ENCODE measurements around the gene SBF1.
"Not testable (repeated sequence)": the region's sequence is repeated elsewhere in the genome, so short reads cannot be mapped to it uniquely, and the experiment has no call there.

The SBF1 gene, protein sequence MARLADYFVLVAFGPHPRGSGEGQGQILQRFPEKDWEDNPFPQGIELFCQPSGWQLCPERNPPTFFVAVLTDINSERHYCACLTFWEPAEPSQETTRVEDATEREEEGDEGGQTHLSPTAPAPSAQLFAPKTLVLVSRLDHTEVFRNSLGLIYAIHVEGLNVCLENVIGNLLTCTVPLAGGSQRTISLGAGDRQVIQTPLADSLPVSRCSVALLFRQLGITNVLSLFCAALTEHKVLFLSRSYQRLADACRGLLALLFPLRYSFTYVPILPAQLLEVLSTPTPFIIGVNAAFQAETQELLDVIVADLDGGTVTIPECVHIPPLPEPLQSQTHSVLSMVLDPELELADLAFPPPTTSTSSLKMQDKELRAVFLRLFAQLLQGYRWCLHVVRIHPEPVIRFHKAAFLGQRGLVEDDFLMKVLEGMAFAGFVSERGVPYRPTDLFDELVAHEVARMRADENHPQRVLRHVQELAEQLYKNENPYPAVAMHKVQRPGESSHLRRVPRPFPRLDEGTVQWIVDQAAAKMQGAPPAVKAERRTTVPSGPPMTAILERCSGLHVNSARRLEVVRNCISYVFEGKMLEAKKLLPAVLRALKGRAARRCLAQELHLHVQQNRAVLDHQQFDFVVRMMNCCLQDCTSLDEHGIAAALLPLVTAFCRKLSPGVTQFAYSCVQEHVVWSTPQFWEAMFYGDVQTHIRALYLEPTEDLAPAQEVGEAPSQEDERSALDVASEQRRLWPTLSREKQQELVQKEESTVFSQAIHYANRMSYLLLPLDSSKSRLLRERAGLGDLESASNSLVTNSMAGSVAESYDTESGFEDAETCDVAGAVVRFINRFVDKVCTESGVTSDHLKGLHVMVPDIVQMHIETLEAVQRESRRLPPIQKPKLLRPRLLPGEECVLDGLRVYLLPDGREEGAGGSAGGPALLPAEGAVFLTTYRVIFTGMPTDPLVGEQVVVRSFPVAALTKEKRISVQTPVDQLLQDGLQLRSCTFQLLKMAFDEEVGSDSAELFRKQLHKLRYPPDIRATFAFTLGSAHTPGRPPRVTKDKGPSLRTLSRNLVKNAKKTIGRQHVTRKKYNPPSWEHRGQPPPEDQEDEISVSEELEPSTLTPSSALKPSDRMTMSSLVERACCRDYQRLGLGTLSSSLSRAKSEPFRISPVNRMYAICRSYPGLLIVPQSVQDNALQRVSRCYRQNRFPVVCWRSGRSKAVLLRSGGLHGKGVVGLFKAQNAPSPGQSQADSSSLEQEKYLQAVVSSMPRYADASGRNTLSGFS (N-terminal part only)

DNA sequence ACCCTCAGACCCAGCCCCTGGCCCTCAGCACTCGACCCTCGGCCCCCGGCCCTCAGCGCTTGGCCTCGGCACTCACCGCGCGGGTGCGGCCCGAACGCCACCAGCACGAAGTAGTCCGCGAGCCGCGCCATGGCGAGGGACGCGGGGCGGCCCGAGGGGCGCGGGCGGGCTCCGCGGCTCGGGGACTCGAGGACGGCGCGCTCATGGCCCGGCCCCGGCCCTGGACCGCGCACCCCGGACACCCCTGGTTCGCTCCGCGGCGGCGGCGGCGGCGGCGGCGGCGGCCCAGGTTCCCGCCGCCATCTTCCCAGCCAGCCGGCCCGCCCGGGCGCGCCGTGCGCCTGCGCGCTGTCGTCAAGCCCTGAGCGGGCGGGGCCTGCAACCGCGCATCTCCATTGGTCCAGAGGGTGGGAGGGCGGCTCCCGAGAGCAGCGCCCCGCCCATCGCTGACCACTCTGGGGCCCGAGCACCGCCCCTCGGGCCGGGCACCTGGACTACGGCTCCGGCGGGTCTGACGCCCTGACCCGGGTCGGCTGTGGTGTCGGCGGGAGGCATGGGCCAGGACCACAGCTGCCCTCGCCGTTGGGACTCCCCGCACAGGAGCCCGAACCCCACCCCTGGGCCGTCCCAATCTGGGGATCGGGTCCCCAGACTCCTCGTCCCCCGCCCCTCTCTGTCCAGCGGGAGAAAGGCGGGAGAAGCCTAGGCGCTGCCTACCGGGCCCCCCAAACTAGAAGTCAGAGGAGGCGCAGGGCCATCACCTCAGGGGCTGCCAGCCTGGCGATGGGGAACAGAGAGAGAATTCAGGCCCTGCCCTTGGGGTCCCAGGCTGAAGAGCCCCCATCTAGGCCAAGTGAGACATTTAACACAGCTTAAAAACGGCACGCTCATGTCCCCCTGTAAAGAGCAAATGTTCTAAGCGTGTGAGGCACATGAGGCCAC lies at the start of gene SBF1:
Gene SBF1, minus strand, starts transcription at position 326 of the 942 bp plus-strand sequence. Its CDS starts 195 bp downstream, at position 131.
- DNase-seq: peak; percentile 94

DNA sequence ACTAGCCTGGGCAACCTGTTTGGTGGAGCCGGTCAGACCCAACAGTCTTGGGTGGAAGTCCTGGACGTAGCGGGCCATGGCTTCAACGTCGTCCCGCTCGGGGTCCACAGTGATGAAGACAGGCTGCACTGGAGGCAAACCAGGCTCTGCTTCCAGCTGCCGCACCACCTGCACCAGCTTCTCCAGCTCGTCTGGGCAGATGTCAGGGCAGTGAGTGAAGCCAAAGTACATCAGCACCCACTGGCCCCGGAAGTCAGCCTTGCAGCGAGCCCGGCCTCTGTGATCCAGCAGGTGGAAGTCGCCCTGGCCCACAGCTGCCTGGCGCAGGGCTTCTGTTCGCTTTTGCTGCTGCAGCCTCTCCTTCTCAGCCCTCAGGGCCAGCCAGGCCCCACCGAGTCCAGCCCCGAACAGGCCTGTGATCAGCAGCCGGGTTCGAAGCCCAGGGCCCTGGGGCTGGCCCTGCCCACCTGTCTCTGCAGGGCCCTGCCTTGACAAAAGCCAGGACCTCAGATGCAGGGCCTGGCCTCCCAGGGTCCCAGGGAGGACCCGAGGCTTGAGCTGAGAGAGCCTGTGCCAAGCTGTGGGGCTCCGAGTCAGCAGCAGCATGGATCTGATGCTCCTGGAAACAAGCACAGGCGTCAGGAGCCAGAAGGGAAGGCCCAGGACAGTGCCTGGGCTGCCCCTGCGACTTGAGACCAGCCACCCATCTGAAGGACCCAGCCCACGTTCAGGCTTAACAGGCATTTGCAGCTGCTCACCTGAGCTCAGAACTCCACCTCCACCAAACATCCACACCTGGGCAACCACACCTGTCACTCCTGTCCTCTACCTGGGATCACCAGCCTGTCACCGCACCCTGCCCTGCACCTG lies 49.2 kb upstream of the SBF1 start:
- no peak for DNase-seq

DNA sequence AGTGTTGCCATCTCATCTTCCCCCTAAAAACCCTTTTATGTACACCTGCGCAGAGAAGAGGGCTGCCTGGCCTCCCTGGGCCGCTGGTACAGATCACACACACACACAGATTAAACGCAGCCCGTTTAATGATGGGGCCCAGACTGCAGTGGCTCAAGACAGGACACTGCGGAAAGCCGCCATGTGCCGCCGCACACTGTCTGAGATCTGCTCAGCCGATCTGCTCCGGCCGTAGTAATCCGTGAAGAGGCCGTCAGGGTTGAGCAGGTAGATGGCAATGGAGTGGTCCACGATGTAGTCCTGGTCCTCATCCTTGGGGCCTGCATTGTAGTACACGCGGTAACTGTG lies 48.6 kb upstream of the SBF1 start:
- DNase-seq: no peak

DNA sequence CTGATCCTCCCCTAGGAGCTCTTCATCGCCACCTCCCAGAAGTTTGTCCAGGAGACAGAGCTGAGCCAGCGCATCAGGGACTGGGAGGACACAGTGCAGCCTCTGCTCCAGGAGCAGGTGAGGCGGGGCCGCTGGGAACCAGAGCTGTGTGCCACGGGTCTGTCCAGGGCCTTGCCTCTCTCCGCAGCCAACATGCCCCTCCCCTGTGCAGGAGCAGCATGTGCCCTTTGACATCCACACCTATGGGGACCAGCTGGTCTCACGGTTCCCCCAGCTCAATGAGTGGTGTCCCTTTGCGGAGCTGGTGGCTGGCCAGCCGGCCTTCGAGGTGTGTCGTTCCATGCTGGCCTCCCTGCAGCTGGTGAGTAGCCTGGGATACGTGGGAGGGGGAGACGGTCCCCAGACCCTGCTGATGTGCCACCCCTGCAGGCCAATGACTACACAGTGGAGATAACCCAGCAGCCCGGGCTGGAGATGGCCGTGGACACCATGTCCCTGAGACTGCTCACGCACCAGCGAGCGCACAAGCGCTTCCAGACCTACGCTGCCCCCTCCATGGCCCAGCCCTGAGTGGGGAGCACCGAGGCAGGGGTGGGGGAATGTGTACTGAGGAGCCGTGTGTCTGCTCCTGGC lies 48.1 kb upstream of the SBF1 start:
- DNase-seq: no peak

DNA sequence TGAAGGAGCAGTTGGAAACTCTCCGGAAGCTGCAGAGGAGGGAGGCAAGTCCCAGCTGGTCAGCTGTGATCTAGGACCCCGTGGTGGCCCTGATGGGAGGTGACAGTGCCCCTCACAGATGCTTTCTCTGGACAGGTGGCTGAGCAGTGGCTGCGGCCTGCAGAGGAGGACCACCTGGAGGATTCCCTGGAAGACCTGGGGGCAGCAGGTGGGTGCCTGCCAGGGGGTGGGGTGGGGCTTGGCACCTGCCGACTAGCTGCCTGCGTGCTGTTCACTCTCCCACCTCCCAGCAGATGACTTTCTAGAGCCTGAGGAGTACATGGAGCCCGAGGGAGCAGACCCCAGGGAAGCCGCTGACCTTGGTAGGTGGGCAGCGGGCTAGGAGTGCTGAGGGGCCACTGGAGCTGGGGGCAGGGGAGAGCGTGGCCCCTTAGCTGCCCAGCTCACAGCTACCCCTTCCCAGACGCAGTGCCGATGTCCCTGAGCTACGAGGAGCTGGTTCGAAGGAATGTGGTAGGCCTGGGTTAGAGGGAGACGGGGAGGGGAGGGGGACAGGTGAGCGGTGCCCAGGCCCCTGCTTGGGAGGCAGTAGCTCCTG lies 47.5 kb upstream of the SBF1 start:
- DNase-seq: no peak

DNA sequence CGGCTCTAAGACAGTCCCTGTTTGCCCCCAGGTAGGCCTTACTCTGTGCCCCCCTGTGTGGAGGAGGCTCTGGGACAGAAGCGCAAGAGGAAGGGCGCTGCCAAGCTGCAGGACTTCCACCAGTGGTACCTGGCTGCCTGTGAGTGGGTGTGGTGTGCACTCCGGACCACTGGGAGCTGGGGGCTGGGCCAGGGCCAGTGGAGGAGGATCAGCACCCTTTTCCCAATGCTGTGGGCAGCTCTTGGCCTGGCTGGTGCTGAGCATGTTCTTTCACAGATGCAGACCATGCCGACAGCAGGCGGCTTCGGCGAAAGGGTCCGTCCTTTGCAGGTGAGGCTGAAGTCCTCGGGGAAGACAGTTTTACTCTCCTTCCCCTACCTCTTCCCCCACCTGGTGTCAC lies 46.9 kb upstream of the SBF1 start:
- DNase-seq: no peak

DNA sequence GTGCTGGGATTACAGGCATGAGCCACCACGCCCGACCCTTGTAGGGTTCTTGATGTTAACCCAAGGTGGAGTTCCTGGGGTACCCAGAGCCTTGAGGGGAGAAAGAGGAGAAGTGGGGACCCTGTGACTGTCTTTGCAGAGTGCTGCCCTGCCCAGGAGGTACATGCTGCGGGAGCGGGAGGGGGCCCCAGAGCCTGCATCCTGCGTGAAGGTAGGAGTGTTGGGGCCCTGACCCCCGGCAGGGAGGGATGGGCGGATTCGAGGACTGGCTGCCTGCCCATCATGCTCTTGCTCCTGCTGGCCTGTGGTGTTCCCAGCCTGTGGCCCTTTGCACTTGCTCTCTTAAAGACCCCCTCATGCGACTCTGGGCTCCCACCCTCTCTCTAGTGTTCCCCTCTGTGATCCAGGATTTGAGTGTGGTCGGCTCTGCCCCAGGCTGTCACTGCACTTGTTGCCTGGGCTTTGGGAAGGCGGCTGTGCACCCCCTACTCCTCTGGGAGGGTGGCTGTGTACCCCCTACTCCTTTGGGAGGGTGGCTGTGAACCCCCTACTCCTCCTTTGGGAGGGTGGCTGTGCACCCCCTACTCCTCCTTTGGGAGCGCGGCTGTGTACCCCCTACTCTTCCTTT lies 46.1 kb upstream of the SBF1 start:
- DNase-seq: no peak

DNA sequence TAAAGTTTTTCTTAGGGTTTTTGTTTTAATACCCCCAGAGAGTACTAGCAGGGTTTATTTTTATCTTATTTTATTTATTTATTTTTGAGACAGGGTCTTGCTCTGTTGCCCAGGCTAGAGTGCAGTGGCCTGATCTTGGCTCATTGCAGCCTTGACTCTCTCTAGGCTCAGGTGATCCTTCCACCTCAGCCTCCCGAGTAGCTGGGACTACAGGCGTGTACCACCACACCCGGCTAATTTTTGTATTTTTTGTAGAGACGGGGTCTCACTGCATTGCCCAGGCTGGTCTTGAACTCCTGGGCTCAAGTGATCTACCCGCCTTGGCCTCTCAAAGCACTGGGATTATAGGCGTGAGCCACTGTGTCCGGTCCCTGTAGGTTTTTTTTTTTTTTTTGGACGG lies 45.3 kb upstream of the SBF1 start:
- not testable (repeated sequence) for DNase-seq

DNA sequence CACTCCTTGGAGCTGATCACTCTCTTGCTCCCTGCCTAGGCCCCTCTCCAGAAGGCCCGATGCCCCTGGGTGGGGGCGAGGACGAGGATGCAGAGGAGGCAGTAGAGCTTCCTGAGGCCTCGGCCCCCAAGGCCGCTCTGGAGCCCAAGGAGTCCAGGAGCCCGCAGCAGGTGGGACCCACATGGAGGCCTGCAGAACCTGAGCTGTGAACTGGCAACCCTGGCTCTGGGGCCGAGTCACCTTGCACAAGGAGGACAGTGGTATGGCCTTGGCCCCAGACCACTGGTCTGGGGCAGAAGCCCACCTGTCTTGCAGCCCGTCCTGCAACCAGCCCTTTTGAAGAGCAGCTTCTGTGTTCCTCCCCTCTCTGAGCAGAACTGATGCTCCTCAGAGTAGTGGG lies 44.3 kb upstream of the SBF1 start:
- DNase-seq: no peak

DNA sequence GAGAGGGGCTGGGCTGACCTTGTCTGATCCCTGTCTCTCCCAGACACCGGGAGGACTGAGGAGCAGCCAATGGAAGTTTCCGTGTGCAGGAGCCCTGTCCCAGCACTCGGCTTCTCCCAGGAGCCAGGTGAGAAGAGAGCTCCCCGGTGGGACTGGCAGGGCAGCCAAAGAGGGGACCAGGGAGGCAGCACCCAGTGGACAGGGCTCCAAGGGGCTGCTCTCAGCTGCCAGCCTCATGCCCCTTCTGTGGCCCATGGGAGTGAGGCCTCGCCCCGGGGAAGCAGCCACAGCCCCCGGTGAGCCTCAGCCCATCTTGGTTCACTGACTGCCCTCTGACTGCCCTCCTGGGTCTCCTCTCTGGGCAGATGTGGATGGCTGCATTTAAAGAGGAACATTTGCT lies 43.8 kb upstream of the SBF1 start:
- no peak for DNase-seq

DNA sequence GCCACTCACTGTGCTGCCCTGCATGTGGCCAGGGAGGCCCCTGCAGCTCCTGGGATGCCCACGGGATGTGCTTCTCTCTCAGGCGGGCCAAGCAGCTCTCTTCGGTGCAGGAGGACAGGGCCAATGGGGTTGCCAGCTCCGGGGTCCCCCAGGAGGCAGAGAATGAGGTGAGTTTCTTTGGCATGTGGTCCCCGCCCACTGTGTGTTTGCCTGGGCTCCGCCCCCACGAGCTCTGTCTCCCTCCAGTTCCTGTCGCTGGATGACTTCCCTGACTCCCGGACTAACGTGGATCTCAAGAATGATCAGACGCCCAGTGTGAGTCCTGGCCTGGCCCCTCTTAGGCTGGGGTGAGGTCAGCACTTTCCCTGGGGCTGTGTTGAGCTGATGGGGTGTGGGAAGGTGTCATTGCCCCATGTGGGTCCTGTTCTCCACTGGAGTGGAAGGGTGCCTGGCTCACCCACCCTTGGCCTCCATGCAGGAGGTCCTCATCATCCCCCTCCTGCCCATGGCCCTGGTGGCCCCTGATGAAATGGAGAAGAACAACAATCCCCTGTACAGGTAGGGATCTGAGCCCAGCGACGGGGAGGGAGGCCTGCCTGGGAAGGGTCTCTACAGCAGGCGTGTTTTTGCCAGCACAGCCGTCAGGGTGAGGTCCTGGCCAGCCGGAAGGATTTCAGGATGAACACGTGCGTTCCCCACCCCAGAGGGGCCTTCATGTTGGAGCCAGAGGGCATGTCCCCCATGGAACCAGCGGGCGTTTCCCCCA lies 42.8 kb upstream of the SBF1 start:
- DNase-seq: no peak

DNA sequence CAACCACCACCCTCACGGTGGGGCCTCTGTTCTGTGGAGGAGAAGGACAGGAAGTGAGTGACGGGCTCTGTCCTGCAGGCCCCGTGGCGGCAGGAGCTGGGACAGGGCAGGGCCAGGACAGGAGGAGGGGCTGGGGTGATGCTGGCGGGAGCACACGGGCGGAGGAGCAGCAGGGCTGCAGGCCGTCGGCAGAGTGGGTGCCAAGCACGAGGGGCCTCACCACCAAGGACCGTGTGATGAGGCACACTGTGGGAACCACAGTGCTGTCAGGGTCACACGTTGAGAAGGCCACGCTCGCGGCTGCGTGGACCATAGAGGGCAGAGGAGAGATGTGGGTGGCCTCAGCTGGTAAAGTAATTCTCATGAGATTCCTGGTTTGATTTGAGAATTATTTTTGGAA lies 42.1 kb upstream of the SBF1 start:
- no peak for DNase-seq

DNA sequence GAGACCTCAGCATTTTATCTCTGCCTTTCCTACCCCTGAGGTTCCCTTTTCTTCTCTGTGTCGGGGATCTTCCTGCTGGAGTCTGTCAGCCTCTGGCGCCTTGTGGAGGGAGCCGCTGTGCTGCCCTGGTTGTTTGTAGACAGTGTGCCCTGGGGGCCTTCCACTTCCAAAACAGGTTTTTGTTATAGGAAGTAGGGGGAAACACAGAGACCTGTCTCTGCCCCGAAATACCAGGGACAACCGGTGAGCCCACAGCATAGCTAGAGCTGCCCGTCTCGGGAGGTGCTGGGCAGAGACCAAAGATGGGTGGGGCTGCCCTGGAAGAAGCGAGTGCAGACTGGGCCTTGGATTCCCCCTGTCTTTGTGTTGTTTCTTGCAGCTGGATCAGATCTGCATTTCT lies 41.2 kb upstream of the SBF1 start:
- no peak for DNase-seq

DNA sequence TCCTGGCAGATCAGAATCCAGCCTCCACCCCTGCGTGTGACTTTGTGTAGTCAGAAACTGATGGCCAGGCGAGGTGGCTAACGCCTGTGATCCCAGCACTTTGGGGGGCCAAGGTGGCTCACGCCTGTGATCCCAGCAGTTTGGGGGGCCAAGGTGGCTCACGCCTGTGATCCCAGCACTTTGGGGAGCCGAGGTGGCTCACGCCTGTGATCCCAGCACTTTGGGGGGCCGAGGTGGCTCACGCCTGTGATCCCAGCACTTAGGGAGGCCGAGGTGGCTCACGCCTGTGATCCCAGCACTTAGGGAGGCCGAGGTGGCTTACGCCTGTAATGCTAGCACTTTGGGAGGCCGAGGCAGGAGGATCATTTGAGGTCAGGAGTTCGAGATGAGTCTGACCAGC lies 38.3 kb upstream of the SBF1 start:
- DNase-seq: no peak

DNA sequence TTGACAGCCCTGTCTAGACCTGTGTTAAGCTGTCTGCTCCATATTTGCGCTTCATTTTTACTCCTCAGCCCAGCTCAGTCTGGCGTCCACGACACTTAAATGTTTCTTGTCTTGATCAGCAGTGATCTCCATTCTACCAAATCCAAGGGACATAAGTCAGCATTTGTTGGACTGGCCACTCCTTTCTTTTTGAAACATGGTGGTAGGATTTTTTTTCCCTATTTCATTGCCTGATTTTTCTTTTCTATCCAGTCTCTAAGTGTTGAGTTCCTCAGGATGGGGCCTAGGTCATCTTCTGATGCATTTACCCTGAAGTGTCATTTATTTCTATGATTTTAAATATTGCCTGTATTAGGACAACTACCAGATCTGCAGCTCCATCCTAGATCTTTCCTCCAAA lies 34.1 kb upstream of the SBF1 start:
- DNase-seq: no peak

DNA sequence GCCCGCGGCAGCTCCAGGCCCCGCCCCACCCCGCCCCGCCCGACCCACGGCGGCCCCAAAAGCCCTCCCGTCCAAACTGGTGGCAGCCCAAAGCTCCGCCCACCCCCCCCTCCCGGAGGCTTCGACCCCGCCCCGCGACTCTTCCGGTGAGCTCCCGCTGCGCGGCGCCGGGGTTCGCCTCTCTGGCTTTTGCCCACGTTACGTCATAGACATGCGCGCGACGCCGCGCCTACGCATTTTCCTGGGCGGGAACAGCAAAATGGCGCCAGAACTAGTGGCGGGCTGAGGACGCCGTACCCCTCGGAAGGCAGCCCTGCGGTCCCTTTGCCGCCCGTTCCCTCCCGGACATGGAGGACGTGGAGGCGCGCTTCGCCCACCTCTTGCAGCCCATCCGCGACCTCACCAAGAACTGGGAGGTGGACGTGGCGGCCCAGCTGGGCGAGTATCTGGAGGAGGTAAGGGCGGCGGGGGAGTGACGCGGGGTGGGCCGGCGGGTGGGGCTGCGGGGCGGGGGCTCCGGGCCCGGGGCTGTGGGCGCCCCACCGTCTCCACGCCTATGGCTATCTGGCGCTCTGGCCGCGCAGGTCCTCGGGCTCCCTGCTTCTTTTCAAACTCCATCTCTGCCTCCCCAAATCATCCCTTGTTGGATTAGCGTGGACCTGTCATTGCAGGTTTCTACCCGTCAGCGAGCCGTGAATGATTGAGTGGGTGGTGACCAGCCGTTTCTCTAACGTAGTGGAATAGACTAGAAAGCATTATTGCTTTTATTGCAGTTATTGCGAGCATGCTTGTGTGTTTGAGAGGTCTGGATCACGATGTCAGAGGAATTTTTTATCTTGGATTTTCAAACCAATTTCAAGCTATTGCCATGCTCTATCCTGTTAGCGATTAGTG lies 33.4 kb upstream of the SBF1 start, which contains the start of gene NCAPH2:
Gene NCAPH2, plus strand, starts transcription at position 234 of the 894 bp plus-strand sequence. Its CDS starts 114 bp downstream, at position 348.
- peak; percentile 96 for DNase-seq

DNA sequence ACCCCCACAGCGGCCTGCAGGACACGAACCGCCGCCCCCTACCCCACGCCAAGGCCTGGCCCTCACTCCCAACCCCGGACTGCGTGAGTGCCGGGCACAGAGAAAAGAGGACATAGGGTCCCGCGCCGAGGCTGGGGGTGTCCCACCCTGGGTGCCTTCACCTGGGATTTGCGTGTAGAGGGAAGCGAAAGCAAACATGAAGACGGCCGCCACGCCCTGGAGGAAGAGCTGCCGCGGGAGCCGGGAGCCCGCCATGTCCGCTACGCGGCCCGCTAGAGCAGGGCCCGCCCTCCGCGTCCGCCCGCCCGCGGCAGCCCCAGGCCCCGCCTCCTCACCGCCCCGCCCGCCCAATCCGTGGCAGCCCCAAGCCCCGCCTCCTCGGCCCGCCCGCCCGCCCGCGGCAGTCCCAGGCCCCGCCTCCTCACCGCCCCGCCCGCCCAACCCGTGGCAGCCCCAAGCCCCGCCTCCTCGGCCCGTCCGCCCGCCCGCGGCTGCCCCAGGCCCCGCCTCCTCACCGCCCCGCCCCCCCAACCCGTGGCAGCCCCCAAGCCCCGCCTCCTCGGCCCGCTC lies 32.7 kb upstream of the SBF1 start, which contains the start of gene LMF2:
Gene LMF2, minus strand, starts transcription at position 282 of the 570 bp plus-strand sequence. Its CDS starts 27 bp downstream, at position 255.
- DNase-seq: peak; percentile 81

All from retina (tissue), 1 donor.